Measurements from ENCODE around the gene BCR. TPM values are rescaled to one million over a fixed set of nuclear protein-coding genes. Genes with fewer than 3 reads are reported as not detected.

Gene BCR
- total RNA-seq, 4 donors from 2014 or later: 36.9 to 514 (median 91.0) TPM

- H3K4me3 ChIP-seq: no peak overlapping the region
- H3K36me3 ChIP-seq: peaks cover 0 to 22% (median 4%) of the 10 kb centered on the region in 4 donors
- H3K4me1 ChIP-seq: peaks cover 0 to 4% (median 2%) of the 10 kb centered on the region in 4 donors
- no peak for TF ChIP-seq POLR2A (IDR thresholded peaks at IDR 0.05)
- no peak for TF ChIP-seq EP300 (IDR thresholded peaks at IDR 0.05; ENCODE audit: low read depth)
- no peak for TF ChIP-seq CTCF (IDR thresholded peaks at IDR 0.05)
- no peak for TF ChIP-seq POLR2AphosphoS5 (IDR thresholded peaks at IDR 0.05)
- no peak for DNase-seq
- no peaks in the 10 kb centered on the region for H3K27me3 ChIP-seq
- H3K27ac ChIP-seq: no peak overlapping the region
- in situ Hi-C loops (cut with MboI; ENCODE audit: low pct_ligation_motif_present in 1 of 4, low pct_unique_long_range_greater_than_20kb in 1 of 4, low sequenced_read_pairs in 3 of 4): loop anchor here in 3 of 4 donors (25.0 kb wide), 1 partner anchor 330 kb away; no protein-coding TSS in a partner anchor
- intact Hi-C loops (cut with DNase I; ENCODE audit: low total_unique reads): no loop called here
- 88 to 92% methylated on average over 10 to 13 of the region's 13 CpGs for WGBS, 2 donors (ENCODE audit: low coverage in 1 of 2)
- no peaks in the 10 kb centered on the region for H3K9me3 ChIP-seq
Observed at GRCh38 chr22:23291806-23292452, 111.6 kb downstream of the BCR start.

GRCh38 chr22:23292453-23293350, 112.4 kb downstream of the BCR start:
- Histone ChIP-seq H3K9me3 (no peaks in the 10 kb centered on the region), H3K36me3 (peaks cover 0 to 22% (median 4%) of the 10 kb centered on the region in 4 donors), H3K4me1 (peaks cover 0 to 4% (median 2%) of the 10 kb centered on the region in 4 donors), H3K4me3 (no peak overlapping the region), H3K27me3 (no peaks in the 10 kb centered on the region), H3K27ac (no peak overlapping the region)
- intact Hi-C loops (cut with DNase I; ENCODE audit: low total_unique reads): no loop called here
- TF ChIP-seq EP300 (IDR thresholded peaks at IDR 0.05; ENCODE audit: low read depth) (no peak), CTCF (IDR thresholded peaks at IDR 0.05) (no peak), POLR2AphosphoS5 (IDR thresholded peaks at IDR 0.05) (no peak), POLR2A (IDR thresholded peaks at IDR 0.05) (no peak)
- in situ Hi-C loops (cut with MboI; ENCODE audit: low pct_ligation_motif_present in 1 of 4, low pct_unique_long_range_greater_than_20kb in 1 of 4, low sequenced_read_pairs in 3 of 4): loop anchor here in 3 of 4 donors (25.0 kb wide), 1 partner anchor 330 kb away; no protein-coding TSS in a partner anchor
- no peak for DNase-seq
- 83% methylated on average over 17 of the region's 17 CpGs; no CpG with 5 or more reads in 1 of the 2 donors for WGBS, 2 donors (ENCODE audit: low coverage in 1 of 2)

GRCh38 chr22:23293720-23294119, 113.4 kb downstream of the BCR start:
- in situ Hi-C loops (cut with MboI; ENCODE audit: low pct_ligation_motif_present in 1 of 4, low pct_unique_long_range_greater_than_20kb in 1 of 4, low sequenced_read_pairs in 3 of 4): loop anchor here in 3 of 4 donors (25.0 kb wide), 1 partner anchor 331 kb away; no protein-coding TSS in a partner anchor
- no peak overlapping the region for H3K4me3 ChIP-seq
- H3K27me3 ChIP-seq: no peaks in the 10 kb centered on the region
- H3K9me3 ChIP-seq: no peaks in the 10 kb centered on the region
- DNase-seq: no peak
- TF ChIP-seq CTCF (IDR thresholded peaks at IDR 0.05) (no peak), POLR2AphosphoS5 (IDR thresholded peaks at IDR 0.05) (no peak), POLR2A (IDR thresholded peaks at IDR 0.05) (no peak), EP300 (IDR thresholded peaks at IDR 0.05; ENCODE audit: low read depth) (no peak)
- intact Hi-C loops (cut with DNase I; ENCODE audit: low total_unique reads): no loop called here
- H3K36me3 ChIP-seq: peaks cover 0 to 22% (median 4%) of the 10 kb centered on the region in 4 donors
- H3K4me1 ChIP-seq: peaks cover 0 to 4% (median 2%) of the 10 kb centered on the region in 4 donors
- H3K27ac ChIP-seq: no peak overlapping the region
- WGBS, 2 donors (ENCODE audit: low coverage in 1 of 2): 95 to 99% methylated on average over 10 to 14 of the region's 14 CpGs

GRCh38 chr22:23294221-23294620, 113.9 kb downstream of the BCR start:
- 97 to 99% methylated on average over 10 to 11 of the region's 11 CpGs for WGBS, 2 donors (ENCODE audit: low coverage in 1 of 2)
- intact Hi-C loops (cut with DNase I; ENCODE audit: low total_unique reads): no loop called here
- peaks cover 0 to 22% (median 4%) of the 10 kb centered on the region in 4 donors for H3K36me3 ChIP-seq

More at GRCh38 chr22:23294221-23294620, 113.9 kb downstream of the BCR start:
- no peak overlapping the region for H3K27ac ChIP-seq
- TF ChIP-seq POLR2AphosphoS5 (IDR thresholded peaks at IDR 0.05): no peak
- no peak for TF ChIP-seq CTCF (IDR thresholded peaks at IDR 0.05)
- no peak for TF ChIP-seq POLR2A (IDR thresholded peaks at IDR 0.05)
- TF ChIP-seq EP300 (IDR thresholded peaks at IDR 0.05; ENCODE audit: low read depth): no peak
- no peaks in the 10 kb centered on the region for H3K27me3 ChIP-seq
- in situ Hi-C loops (cut with MboI; ENCODE audit: low pct_ligation_motif_present in 1 of 4, low pct_unique_long_range_greater_than_20kb in 1 of 4, low sequenced_read_pairs in 3 of 4): loop anchor here in 3 of 4 donors (25.0 kb wide), 1 partner anchor 332 kb away; no protein-coding TSS in a partner anchor
- peaks cover 0 to 4% (median 2%) of the 10 kb centered on the region in 4 donors for H3K4me1 ChIP-seq
- no peak for DNase-seq
- H3K4me3 ChIP-seq: no peak overlapping the region
- H3K9me3 ChIP-seq: no peaks in the 10 kb centered on the region

All from transverse colon (tissue), 4 donors.